Measurements from ENCODE around the gene TROAP.
"Not testable (repeated sequence)": the region's sequence is repeated elsewhere in the genome, so short reads cannot be mapped to it uniquely, and the experiment has no call there.

TROAP gene

GRCh38 chr12:49296034-49296835 lies 26.8 kb upstream of the TROAP start:
- Histone ChIP-seq H3K4me3 (ENCODE audit: low read length) (no peak overlapping the region), H3K9me3 (ENCODE audit: control insufficient read depth, low read length) (no peaks in the 10 kb centered on the region), H3K9ac (ENCODE audit: low read length) (no peak overlapping the region), H3K4me1 (ENCODE audit: control insufficient read depth, insufficient read depth, low read length) (peaks cover 48% of the 10 kb centered on the region), H3K36me3 (ENCODE audit: control insufficient read depth, insufficient read depth, low read length) (no peaks in the 10 kb centered on the region), H3K27me3 (ENCODE audit: control insufficient read depth, insufficient read depth, low read length) (peaks cover 59% of the 10 kb centered on the region)

GRCh38 chr12:49296836-49297694 lies 26.0 kb upstream of the TROAP start:
- peaks cover 61% of the 10 kb centered on the region for H3K27me3 ChIP-seq (ENCODE audit: control insufficient read depth, insufficient read depth, low read length)
- H3K9ac ChIP-seq (ENCODE audit: low read length) = no peak overlapping the region
- H3K4me1 ChIP-seq (ENCODE audit: control insufficient read depth, insufficient read depth, low read length) = peaks cover 48% of the 10 kb centered on the region
- no peaks in the 10 kb centered on the region for H3K9me3 ChIP-seq (ENCODE audit: control insufficient read depth, low read length)
- no peak overlapping the region for H3K4me3 ChIP-seq (ENCODE audit: low read length)
- H3K36me3 ChIP-seq (ENCODE audit: control insufficient read depth, insufficient read depth, low read length) = no peaks in the 10 kb centered on the region

- no peaks in the 10 kb centered on the region for H3K9me3 ChIP-seq (ENCODE audit: control insufficient read depth, low read length)
- no peak overlapping the region for H3K4me3 ChIP-seq (ENCODE audit: low read length)
- H3K27me3 ChIP-seq (ENCODE audit: control insufficient read depth, insufficient read depth, low read length) = peaks cover 61% of the 10 kb centered on the region
- H3K4me1 ChIP-seq (ENCODE audit: control insufficient read depth, insufficient read depth, low read length) = peaks cover 43% of the 10 kb centered on the region
- no peak overlapping the region for H3K9ac ChIP-seq (ENCODE audit: low read length)
- no peaks in the 10 kb centered on the region for H3K36me3 ChIP-seq (ENCODE audit: control insufficient read depth, insufficient read depth, low read length)
These were observed 25.4 kb upstream of the TROAP start for GRCh38 chr12:49297695-49298060.

- Histone ChIP-seq H3K4me1 (ENCODE audit: control insufficient read depth, insufficient read depth, low read length) (peaks cover 38% of the 10 kb centered on the region), H3K27me3 (ENCODE audit: control insufficient read depth, insufficient read depth, low read length) (peaks cover 64% of the 10 kb centered on the region), H3K9me3 (ENCODE audit: control insufficient read depth, low read length) (no peaks in the 10 kb centered on the region), H3K36me3 (ENCODE audit: control insufficient read depth, insufficient read depth, low read length) (no peaks in the 10 kb centered on the region), H3K9ac (ENCODE audit: low read length) (no peak overlapping the region), H3K4me3 (ENCODE audit: low read length) (no peak overlapping the region)
These were observed 24.9 kb upstream of the TROAP start for GRCh38 chr12:49298160-49298559.

- Histone ChIP-seq H3K36me3 (ENCODE audit: control insufficient read depth, insufficient read depth, low read length) (no peaks in the 10 kb centered on the region), H3K9me3 (ENCODE audit: control insufficient read depth, low read length) (no peaks in the 10 kb centered on the region), H3K9ac (ENCODE audit: low read length) (no peak overlapping the region), H3K27me3 (ENCODE audit: control insufficient read depth, insufficient read depth, low read length) (peaks cover 28% of the 10 kb centered on the region), H3K4me1 (ENCODE audit: control insufficient read depth, insufficient read depth, low read length) (peaks cover 11% of the 10 kb centered on the region), H3K4me3 (ENCODE audit: low read length) (no peak overlapping the region)
These were observed 21.3 kb upstream of the TROAP start for GRCh38 chr12:49301760-49302159.

- Histone ChIP-seq H3K27me3 (ENCODE audit: control insufficient read depth, insufficient read depth, low read length) (peaks cover 7% of the 10 kb centered on the region), H3K4me1 (ENCODE audit: control insufficient read depth, insufficient read depth, low read length) (no peaks in the 10 kb centered on the region)
These were observed 18.9 kb upstream of the TROAP start for GRCh38 chr12:49304161-49304560.

GRCh38 chr12:49305762-49306510 lies 17.1 kb upstream of the TROAP start:
- no peaks in the 10 kb centered on the region for H3K36me3 ChIP-seq (ENCODE audit: control insufficient read depth, insufficient read depth, low read length)
- no peaks in the 10 kb centered on the region for H3K4me1 ChIP-seq (ENCODE audit: control insufficient read depth, insufficient read depth, low read length)
- H3K27me3 ChIP-seq (ENCODE audit: control insufficient read depth, insufficient read depth, low read length) = peaks cover 7% of the 10 kb centered on the region
- H3K9me3 ChIP-seq (ENCODE audit: control insufficient read depth, low read length) = no peaks in the 10 kb centered on the region
- no peak overlapping the region for H3K4me3 ChIP-seq (ENCODE audit: low read length)
- H3K9ac ChIP-seq (ENCODE audit: low read length) = no peak overlapping the region

More at GRCh38 chr12:49304161-49304560, 18.9 kb upstream of the TROAP start:
- no peaks in the 10 kb centered on the region for H3K36me3 ChIP-seq (ENCODE audit: control insufficient read depth, insufficient read depth, low read length)
- H3K4me3 ChIP-seq (ENCODE audit: low read length) = no peak overlapping the region
- no peaks in the 10 kb centered on the region for H3K9me3 ChIP-seq (ENCODE audit: control insufficient read depth, low read length)
- H3K9ac ChIP-seq (ENCODE audit: low read length) = no peak overlapping the region

- Histone ChIP-seq H3K9me3 (ENCODE audit: control insufficient read depth, low read length) (no peaks in the 10 kb centered on the region), H3K9ac (ENCODE audit: low read length) (no peak overlapping the region), H3K4me3 (ENCODE audit: low read length) (no peak overlapping the region), H3K27me3 (ENCODE audit: control insufficient read depth, insufficient read depth, low read length) (no peaks in the 10 kb centered on the region), H3K36me3 (ENCODE audit: control insufficient read depth, insufficient read depth, low read length) (no peaks in the 10 kb centered on the region), H3K4me1 (ENCODE audit: control insufficient read depth, insufficient read depth, low read length) (no peaks in the 10 kb centered on the region)
These were observed 13.7 kb upstream of the TROAP start for GRCh38 chr12:49309386-49309785.

- not testable (repeated sequence) for H3K36me3 ChIP-seq (ENCODE audit: control insufficient read depth, insufficient read depth, low read length); H3K9ac ChIP-seq (ENCODE audit: low read length); H3K4me1 ChIP-seq (ENCODE audit: control insufficient read depth, insufficient read depth, low read length); H3K9me3 ChIP-seq (ENCODE audit: control insufficient read depth, low read length); H3K4me3 ChIP-seq (ENCODE audit: low read length); H3K27me3 ChIP-seq (ENCODE audit: control insufficient read depth, insufficient read depth, low read length)
These were observed 12.5 kb upstream of the TROAP start for GRCh38 chr12:49310451-49311000.

GRCh38 chr12:49314811-49315210 lies 8.2 kb upstream of the TROAP start:
- H3K9me3 ChIP-seq (ENCODE audit: control insufficient read depth, low read length) = no peaks in the 10 kb centered on the region
- no peaks in the 10 kb centered on the region for H3K36me3 ChIP-seq (ENCODE audit: control insufficient read depth, insufficient read depth, low read length)
- H3K4me1 ChIP-seq (ENCODE audit: control insufficient read depth, insufficient read depth, low read length) = no peaks in the 10 kb centered on the region
- no peak overlapping the region for H3K9ac ChIP-seq (ENCODE audit: low read length)
- H3K27me3 ChIP-seq (ENCODE audit: control insufficient read depth, insufficient read depth, low read length) = no peaks in the 10 kb centered on the region
- H3K4me3 ChIP-seq (ENCODE audit: low read length) = no peak overlapping the region

GRCh38 chr12:49317118-49317517 lies 5.9 kb upstream of the TROAP start:
- H3K27me3 ChIP-seq (ENCODE audit: control insufficient read depth, insufficient read depth, low read length); H3K4me1 ChIP-seq (ENCODE audit: control insufficient read depth, insufficient read depth, low read length); H3K36me3 ChIP-seq (ENCODE audit: control insufficient read depth, insufficient read depth, low read length); H3K9ac ChIP-seq (ENCODE audit: low read length); H3K9me3 ChIP-seq (ENCODE audit: control insufficient read depth, low read length); H3K4me3 ChIP-seq (ENCODE audit: low read length): not testable (repeated sequence)

All from mucosa of stomach (tissue), 1 donor.